HG03520 (cell line): ENCODE data around the gene ZBBX.

Experiments used
- ATAC-seq: cut with Tn5 transposase; IDR thresholded peaks from one replicate; pipeline ENCODE4 v1.9.1; 2021; ENCODE audit warnings: mild to moderate bottlenecking, moderate library complexity; ENCODE audit not compliant: unreplicated experiment

The ZBBX gene

DNA sequence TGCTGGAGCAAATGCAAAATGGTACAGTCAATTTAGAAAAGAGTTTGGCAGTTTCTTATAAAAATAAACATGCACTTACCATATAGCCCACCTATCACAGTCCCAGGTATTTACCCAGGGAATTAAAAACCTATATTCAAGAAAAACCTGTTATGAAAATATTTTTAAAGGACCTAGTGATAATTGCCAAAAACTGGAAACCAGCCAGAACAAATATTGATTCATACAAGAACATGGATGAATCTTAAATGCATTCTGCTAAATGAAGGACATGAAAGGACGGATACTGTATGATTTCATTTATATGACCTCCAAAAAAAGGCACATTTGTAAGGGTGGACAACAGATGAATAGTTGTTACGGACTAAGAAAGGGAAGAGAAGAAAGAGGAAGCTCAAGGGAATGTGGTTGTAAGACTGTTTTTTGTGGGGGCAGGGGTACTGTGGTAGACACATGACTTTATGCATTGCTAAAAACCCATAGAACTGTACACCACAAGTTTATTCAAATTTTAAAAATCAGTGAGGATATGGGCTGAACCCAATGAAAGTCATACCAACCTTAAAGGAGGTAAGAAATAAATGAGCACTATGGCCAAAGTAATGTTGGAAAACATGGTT, 61.0 kb downstream of the ZBBX start:
- ATAC-seq, result no peak

- ATAC-seq, result no peak
Measured at GRCh38 chr3:167318306-167318705, 61.8 kb downstream of the ZBBX start.

- ATAC-seq, result no peak
Measured at GRCh38 chr3:167306319-167306718, 73.8 kb downstream of the ZBBX start.

GRCh38 chr3:167305340-167305890, 74.7 kb downstream of the ZBBX start:
- ATAC-seq, result no peak

GRCh38 chr3:167304077-167304476, 76.0 kb downstream of the ZBBX start:
- no peak for ATAC-seq

DNA sequence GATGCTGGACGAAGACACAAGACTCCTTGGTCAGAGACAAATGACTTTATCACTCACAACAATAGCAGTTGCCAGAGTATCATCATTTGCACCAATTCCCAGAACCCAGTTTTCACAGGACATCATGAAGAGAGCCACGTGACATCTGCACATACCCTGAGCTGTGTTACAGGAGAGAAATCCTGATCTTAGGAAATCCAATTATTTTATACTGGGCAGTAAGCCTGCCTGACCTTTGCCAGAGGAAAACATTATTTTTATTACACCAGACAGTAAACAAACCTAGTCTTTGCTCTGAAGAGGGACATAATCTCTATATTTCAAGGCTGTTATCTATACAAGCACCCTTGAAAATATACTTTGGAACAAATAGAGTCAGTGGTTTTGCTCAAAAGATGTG, 77.4 kb downstream of the ZBBX start:
- no peak for ATAC-seq

DNA sequence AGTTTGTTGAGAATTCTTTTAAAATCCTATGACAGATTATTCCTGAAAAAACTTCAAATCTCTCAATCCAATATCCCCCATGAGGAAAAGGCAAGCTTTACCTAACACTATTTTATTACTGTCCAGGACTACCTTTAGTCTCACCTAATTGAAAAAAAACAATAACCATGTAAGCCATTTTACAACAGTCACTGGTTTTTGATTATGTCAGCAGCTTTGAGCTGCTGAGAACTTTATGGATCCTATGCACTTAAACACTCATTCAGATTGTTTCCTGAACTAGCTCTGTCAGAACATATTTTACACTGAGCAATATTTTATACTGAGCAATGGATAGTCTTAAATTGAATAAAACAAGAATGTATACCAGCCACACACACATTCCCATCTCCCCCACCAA, 79.9 kb downstream of the ZBBX start:
- ATAC-seq, result no peak

DNA sequence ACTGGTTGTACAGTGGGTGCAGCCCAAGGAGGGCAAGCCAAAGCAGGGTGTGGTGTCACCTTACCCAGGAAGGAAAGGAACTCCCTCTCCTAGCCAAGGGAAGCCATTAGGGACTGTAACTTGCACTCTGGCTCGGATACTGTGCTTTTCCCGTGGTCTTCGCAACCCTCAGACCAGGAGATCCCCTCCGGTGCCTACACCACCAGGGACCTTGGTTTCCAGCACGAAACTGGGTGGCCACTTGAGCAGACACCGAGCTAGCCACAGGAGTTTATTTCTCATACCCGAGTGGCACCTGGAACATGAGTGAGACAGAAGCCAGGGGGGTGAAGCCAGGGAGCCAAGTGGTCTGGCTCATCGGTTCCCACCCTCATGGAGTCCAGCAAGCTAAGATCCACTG, 90.7 kb downstream of the ZBBX start:
- ATAC-seq, result no peak

GRCh38 chr3:167288737-167289136, 91.4 kb downstream of the ZBBX start:
- ATAC-seq, result no peak

GRCh38 chr3:167287308-167287707, 92.8 kb downstream of the ZBBX start:
- ATAC-seq, result no peak

GRCh38 chr3:167274141-167274874, 105.8 kb downstream of the ZBBX start:
- ATAC-seq, result no peak

GRCh38 chr3:167253037-167253436, 127.1 kb downstream of the ZBBX start:
- no peak for ATAC-seq

DNA sequence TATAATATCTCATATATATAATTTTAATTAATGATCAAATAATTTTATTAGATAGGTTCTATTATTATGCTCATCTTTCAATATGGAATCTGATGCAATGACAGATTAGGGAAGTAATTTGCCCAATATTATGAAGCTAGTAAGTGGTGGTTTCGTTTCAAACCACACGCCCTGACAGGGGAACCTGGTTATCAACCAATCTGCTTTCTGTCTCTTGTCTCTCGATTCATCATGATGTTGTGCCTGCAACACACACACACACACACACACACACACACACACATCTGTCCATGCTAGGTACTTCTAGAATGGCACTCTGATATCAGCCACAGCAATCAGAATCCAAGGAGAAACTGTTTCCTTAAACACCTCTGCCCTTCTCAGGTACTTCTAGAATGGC, 128.4 kb downstream of the ZBBX start:
- ATAC-seq, result no peak

DNA sequence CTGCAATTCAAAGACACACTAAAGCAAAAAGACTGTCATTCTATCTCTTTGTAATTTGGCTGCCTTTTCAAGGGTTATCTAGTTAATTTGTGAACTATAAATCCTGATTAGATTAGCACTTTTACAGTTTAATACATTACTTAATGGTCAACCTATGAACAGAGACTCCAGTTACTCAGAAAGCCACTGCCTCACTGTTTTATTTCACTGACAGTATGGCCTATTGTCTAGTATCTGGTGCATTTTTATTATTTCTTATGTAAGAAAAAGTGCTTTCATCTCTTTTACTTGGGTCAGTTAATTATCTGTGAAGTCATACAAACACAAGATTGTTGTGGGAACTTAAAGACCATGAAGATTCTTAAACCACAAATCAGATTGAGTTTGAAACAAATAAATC, 133.8 kb downstream of the ZBBX start:
- ATAC-seq, result no peak

DNA sequence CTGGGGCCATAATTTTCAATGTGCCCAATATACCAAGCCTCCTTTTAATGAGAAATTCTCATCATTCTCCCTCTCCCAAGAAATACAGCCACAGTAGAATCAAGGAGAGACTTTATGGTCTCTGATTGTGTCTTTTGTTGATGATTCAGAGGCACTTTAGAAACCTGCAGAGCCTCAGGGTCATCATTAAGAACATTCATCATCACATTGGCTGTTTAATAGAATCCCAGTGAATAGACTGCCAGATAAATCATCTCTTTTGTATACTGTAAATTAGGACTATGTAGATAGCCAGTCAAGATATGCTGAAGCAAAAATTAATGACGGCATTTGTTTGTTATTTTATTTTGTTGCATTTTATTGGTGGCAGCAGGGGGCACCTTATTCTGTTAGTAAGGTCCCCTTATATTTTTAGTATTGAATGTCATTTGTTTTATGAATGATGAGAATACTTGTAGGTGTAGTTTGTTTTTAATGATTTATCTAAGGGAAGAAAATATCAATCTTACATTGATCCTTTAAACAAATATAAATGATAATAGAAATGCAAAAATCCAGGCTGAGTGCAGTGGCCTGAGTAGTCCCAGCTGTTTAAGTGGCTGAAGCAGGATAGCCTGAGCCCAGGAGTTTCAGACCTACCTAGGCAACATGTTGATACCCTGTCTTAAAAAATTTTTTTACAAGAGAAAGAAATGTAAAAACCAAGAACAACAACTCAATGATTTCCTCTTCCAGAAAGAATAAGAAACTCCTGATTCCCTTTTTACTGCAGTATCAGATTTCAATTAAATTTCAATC, 138.8 kb downstream of the ZBBX start:
- ATAC-seq, result no peak

- no peak for ATAC-seq
Measured at GRCh38 chr3:167228135-167228534, 152.0 kb downstream of the ZBBX start.

DNA sequence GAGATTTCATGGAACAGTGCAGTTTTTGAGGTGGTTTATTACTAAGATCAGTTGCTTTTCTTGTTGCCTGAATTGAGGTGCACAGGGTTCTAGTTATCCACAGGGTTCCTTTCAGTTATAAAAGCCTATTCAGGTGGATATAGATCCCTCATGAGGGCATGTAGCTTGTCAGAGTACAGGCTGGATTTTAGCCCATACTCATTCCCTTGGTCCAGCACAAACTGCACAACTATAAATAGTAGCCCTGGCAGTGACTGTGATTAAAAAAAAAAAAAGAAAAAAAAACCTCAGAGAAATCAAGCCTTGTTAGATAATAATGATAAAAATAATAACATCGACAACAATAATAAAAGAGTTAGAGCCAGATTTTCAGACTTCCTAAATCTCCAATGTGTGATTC, 154.3 kb downstream of the ZBBX start:
- no peak for ATAC-seq

DNA sequence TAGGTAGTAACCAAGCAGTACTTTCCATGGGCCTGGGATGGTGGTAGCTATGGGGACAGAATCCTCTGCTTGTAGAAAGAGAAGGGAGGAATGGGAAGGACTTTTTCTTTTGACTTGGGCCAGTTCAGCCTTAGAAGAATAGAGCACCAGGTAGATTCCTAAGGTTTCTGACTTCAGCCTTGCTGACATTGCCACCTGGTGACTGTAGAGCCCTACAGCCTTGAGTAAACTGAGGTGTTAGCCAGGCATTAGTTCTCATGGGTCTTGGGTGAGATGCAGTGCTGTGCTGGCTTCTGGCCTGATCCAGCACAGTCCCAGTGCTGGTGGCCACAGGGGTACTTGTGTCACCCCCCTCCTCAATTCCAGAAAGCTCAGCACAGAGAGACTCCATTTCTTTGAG, 171.1 kb downstream of the ZBBX start:
- ATAC-seq, result no peak

- no peak for ATAC-seq
Measured at GRCh38 chr3:167203062-167203461, 177.0 kb downstream of the ZBBX start.

GRCh38 chr3:167198949-167199600, 181.0 kb downstream of the ZBBX start:
- no peak for ATAC-seq
